22Rv1 (cell line): ENCODE data around the gene DENND2D.

Experiments used
- H3K27ac ChIP-seq: fragments of 450-650 bp; 2 replicates; pipeline ENCODE4 v1.5.1; 2017
- ZFX ChIP-seq: fragments of 450-650 bp; IDR thresholded peaks from 2 replicates; pipeline ENCODE4 v1.6.1; 2017; ENCODE audit warnings: antibody characterized with exemption, borderline replicate concordance
- TF ChIP-seq, protein P1 (sequence below): fragments of 450-650 bp; IDR thresholded peaks from 2 replicates; pipeline ENCODE4 v1.5.1; 2017; ENCODE audit warnings: mild to moderate bottlenecking

The DENND2D gene

DNA sequence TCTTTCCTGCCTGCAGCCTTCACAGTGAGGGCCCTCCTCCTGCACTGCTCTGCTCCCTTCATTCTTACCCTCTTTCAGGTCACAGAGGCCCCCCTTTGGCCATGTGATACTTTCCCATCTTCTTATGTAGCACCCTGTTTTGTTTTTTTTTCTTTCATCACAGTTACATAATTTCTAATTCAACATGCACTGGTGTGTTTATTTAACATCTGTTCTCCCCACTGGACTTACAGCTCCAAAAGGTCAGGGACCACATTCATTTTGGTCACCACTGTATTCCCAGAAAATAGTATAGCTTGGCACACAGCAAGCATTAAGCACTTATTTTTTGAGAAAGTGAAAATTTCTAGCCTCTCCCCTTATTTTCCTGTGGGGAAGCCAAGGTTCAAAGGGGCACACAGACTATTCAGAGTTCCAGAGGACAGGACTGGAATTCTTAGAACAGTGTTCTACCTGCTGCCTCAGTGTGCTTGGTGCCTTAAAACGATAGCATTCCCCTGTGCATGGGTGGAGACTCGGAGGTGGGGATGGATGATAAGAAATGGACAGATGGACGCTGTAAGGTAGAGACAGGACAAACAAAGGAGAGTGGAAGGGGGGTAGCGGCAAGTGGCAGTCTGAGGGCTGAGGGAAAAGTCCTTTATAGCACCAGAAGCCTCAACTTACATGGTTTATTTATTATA lies 5.3 kb downstream of the DENND2D start:
- no peak overlapping the region for H3K27ac ChIP-seq
- TF ChIP-seq ZFX, result no peak
- TF ChIP-seq, protein P1, sequence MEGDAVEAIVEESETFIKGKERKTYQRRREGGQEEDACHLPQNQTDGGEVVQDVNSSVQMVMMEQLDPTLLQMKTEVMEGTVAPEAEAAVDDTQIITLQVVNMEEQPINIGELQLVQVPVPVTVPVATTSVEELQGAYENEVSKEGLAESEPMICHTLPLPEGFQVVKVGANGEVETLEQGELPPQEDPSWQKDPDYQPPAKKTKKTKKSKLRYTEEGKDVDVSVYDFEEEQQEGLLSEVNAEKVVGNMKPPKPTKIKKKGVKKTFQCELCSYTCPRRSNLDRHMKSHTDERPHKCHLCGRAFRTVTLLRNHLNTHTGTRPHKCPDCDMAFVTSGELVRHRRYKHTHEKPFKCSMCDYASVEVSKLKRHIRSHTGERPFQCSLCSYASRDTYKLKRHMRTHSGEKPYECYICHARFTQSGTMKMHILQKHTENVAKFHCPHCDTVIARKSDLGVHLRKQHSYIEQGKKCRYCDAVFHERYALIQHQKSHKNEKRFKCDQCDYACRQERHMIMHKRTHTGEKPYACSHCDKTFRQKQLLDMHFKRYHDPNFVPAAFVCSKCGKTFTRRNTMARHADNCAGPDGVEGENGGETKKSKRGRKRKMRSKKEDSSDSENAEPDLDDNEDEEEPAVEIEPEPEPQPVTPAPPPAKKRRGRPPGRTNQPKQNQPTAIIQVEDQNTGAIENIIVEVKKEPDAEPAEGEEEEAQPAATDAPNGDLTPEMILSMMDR, result no peak

DNA sequence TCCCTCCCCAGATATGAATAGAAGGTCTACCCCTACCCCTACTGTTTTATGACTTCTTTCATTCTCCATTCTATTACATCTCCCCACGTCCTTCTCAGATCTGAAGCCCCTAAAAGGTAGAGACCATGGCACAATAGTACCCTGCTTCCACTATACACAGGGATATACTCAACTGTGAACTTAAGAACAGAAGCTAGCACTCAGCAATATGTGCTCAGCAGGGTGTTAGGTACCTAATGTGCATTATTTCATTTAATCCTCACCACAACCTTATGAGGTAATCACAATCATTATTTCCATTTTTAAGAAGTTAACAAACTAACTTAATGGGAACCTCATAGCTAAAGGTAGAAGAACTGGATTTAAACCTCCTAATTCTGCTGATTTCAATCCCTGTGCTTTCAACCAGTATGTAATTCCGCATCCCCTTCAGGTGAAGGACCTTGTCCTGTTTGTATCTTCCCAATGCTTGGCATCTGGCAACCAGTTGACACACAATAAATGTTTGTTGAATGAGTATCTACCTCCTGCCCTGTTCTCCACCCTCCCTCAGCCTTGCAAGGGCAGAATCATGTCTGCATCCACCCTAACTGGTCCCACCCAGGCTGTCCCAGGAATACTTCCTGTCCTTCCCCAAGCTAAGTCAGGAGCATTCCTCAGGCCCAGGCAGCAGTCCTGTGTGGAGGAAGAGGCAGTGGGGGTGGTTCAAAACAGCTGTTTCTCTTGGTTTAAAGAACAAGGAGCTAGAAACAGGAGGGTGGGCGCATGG lies 6.5 kb downstream of the DENND2D start:
- H3K27ac ChIP-seq, result no peak overlapping the region
- TF ChIP-seq, protein P1, result no peak
- TF ChIP-seq ZFX, result no peak

DNA sequence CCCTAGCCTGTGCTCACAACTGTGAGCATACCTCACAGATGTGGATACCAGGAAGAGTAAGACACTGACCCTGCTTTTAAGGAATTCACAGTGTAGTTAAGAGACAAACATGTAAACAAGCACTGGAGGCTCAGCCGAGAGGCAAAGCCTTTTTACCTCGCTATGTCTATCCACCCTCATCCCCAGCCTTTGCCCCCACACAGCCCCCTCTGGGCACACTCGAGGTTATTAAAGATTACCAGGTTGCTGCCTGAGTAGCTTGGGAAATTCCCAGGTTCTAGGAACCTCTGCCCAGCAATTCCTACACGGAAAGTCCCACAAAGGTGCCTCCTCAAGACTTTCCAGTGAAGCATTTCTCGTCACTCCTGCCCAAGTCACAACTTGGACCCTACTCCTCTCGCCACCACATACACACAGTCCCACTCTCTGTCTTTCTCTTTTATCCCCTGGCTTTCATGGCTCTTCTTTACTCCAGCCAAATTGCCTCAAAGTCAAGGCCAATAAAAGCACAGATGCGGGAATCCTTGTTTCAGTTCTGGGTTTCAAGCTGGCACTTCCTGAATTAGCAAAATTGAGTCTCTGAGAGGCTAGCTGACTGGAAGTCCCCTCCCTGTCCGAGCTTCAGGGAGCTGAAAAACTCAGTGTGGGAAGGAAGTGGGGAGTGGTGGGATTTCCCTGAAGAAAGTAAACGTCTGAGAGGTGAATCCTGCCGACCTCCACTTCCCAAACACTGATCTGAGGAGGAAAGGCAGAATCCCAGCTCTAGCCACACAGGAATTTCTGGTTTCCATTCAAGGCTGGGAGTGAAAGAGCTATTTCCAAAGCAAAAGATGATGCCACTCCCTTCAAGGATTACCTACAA lies 7.6 kb downstream of the DENND2D start:
- no peak overlapping the region for H3K27ac ChIP-seq
- TF ChIP-seq, protein P1, result no peak
- TF ChIP-seq ZFX, result no peak

DNA sequence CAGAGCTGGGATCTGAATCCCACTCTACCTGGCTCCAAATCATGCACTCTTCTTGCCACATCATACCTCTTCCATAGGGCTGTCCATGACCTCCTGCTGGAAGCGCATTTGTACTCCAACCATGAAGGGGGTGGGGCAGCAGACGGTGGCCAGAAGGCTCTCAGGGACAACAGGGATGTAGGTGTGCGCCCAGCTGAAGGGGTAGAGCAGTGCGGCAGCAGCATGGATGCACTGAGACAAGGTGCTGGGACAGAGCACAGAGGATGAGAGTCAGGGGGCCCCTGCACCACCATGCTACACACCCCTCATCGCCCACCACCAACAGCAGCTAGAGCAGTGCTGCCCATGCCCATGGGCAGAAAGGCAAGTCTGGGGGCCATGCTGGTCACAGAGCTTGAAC lies 8.4 kb downstream of the DENND2D start:
- TF ChIP-seq, protein P1, result no peak
- no peak for TF ChIP-seq ZFX
- H3K27ac ChIP-seq, result no peak overlapping the region

DNA sequence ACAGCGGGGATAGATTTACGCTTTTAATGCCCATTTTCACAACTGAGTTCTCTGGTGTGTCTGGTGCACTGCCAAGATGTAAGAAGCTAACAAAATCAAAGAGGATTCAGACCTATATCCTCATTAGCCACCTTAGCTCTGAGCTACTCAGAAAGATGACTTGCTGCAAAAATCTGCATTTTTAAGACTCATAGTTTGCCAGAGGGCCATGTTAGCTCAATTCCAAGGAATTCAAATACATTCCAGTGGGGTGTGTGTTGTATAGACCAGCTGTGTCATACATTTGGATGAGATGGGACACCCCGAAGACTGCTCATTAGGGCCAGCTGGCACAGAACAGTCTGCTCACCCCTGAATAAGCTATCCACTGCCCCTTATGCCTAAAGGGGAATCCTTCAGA lies 8.9 kb downstream of the DENND2D start:
- no peak overlapping the region for H3K27ac ChIP-seq
- TF ChIP-seq ZFX, result no peak
- TF ChIP-seq, protein P1, result no peak

DNA sequence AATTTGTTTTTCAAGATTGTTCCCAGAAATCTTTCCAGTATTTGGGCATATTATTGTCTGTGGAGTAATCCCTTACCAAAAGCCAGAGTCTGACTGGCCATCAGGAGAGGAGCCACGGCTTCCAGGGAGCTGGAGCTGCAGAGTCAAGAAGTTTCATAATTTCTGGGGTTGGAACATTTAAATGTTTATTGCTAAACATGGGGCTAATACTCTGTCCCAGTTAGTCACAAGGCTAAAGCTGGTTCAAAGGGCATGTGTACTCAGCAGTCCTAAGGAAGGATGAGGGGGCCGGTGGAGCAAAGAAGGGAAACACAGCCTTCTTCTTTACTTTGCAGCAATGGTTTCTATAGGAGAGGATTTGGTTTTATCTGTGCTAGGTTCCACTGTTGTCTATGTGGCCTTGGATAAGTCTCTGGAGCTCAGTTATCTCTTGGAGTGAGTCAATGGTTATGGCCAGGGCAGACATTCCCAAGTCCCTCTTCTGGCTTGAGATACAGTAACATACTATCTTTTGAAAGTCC lies 9.5 kb downstream of the DENND2D start:
- no peak overlapping the region for H3K27ac ChIP-seq
- no peak for TF ChIP-seq ZFX
- TF ChIP-seq, protein P1, result no peak
